IPS-15b (cell line): ENCODE results near the gene ZNF800.

ENCODE experiments used
- H3K27me3 ChIP-seq: one replicate; pipeline ENCODE4 v1.6.1; 2013; ENCODE audit warnings: low read length; ENCODE audit not compliant: control insufficient read depth, insufficient read depth
- H3K36me3 ChIP-seq: one replicate; pipeline ENCODE4 v1.6.1; 2013; ENCODE audit warnings: low read length; ENCODE audit not compliant: control insufficient read depth, insufficient read depth
- H3K4me1 ChIP-seq: one replicate; pipeline ENCODE4 v1.6.1; 2013; ENCODE audit warnings: mild to moderate bottlenecking, low read length; ENCODE audit not compliant: control insufficient read depth, insufficient read depth
- H3K4me3 ChIP-seq: one replicate; pipeline ENCODE4 v1.5.1; 2013; ENCODE audit warnings: low read depth, low read length
- H3K9ac ChIP-seq: one replicate; pipeline ENCODE4 v1.6.1; 2013; ENCODE audit warnings: low read depth, mild to moderate bottlenecking, low read length
- H3K9me3 ChIP-seq: one replicate; pipeline ENCODE4 v1.6.1; 2013; ENCODE audit warnings: mild to moderate bottlenecking, low read length; ENCODE audit not compliant: control insufficient read depth, insufficient read depth

The ZNF800 gene

GRCh38 chr7:127387974-127388373 lies 4.5 kb downstream of the ZNF800 start:
- Histone ChIP-seq H3K4me1 (peaks cover 6% of the 10 kb centered on the region), H3K27me3 (peaks cover 17% of the 10 kb centered on the region), H3K9ac (no peak overlapping the region), H3K9me3 (no peaks in the 10 kb centered on the region), H3K36me3 (no peaks in the 10 kb centered on the region), H3K4me3 (no peak overlapping the region)

DNA sequence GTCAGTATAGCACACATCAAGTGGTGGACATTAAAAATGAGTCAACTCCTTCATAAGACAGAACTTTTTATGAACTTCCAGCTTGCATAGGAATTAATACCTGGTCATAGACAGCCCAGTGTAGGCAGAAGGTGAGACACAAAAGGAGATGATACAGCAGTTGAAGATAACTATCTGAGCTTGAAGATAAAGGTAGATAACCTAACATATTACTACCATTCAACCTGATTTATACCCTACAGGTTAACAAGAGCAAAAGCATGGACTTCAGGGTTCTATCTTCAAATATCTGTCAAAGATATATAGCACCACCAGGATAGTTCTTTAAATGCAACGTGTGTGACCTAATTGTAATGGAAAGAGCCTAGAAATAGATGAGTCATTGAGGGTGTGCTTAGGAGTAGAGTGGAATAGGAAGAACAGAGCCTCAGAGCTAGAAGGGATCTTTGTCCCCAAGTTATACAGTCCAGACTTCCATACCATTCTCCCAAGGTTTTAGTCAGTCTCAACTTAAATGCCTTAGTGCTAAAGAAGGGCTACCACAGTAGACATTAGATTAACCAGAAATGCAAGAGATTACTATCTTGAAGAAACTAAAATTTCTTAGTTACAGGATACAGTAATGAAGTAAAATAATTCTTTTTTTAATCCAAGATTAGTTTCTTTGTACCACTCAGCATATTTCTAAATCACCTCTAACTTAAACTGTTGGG lies 9.2 kb downstream of the ZNF800 start:
- Histone ChIP-seq H3K9me3 (no peaks in the 10 kb centered on the region), H3K27me3 (no peaks in the 10 kb centered on the region), H3K36me3 (no peaks in the 10 kb centered on the region), H3K4me3 (no peak overlapping the region), H3K9ac (no peak overlapping the region), H3K4me1 (peaks cover 6% of the 10 kb centered on the region)

- Histone ChIP-seq H3K27me3 (no peaks in the 10 kb centered on the region), H3K4me3 (no peak overlapping the region), H3K9ac (no peak overlapping the region), H3K4me1 (peaks cover 6% of the 10 kb centered on the region), H3K36me3 (no peaks in the 10 kb centered on the region), H3K9me3 (no peaks in the 10 kb centered on the region)
Observed at GRCh38 chr7:127382301-127383085, 10.0 kb downstream of the ZNF800 start.

DNA sequence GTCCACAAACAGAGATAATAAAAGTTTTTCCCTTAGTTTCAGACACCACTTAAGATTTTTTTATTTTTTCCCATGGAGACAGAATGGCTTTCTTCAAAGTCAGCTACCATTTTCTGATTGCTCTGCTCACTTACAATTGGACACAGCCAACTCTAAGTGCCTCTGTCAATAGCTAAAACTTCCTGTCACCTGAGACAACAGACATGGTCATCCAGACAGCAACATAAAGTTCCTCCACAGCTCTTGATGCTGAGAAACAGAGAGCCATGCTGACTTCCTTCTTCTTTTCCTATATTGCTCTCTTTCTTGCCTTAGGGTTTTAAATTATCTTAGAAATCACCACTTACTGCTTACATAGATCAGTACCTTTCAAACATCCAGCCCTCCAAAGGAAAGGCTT lies 12.0 kb downstream of the ZNF800 start:
- H3K9me3 ChIP-seq, result no peaks in the 10 kb centered on the region
- H3K4me1 ChIP-seq, result peaks cover 6% of the 10 kb centered on the region
- H3K36me3 ChIP-seq, result no peaks in the 10 kb centered on the region

DNA sequence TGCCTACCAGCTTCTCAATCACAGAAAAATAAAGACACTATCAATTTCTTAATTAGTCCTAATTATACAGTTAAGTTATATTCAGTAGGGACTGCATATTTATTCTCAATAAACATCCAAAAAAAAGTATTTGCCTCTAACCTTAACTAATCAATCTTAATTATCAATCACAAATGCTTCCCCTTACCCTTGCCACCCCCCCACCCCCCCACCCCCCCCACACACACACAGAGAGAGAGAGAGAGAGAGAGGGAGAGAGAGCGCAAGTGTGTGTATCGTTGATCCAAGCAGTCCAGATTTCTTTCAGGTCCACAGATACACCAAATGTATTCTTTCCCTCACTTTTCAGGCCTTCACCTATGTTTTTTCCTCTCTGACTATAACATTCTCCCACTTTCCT lies 12.9 kb downstream of the ZNF800 start:
- no peaks in the 10 kb centered on the region for H3K36me3 ChIP-seq
- no peak overlapping the region for H3K9ac ChIP-seq
- no peak overlapping the region for H3K4me3 ChIP-seq
- H3K9me3 ChIP-seq, result no peaks in the 10 kb centered on the region
- H3K27me3 ChIP-seq, result no peaks in the 10 kb centered on the region
- peaks cover 6% of the 10 kb centered on the region for H3K4me1 ChIP-seq

More for the DNA sequence above, 12.0 kb downstream of the ZNF800 start:
- Histone ChIP-seq H3K27me3 (no peaks in the 10 kb centered on the region), H3K9ac (no peak overlapping the region), H3K4me3 (no peak overlapping the region)

- Histone ChIP-seq H3K9me3 (no peaks in the 10 kb centered on the region), H3K4me3 (no peak overlapping the region), H3K4me1 (peaks cover 6% of the 10 kb centered on the region), H3K9ac (no peak overlapping the region), H3K36me3 (no peaks in the 10 kb centered on the region), H3K27me3 (no peaks in the 10 kb centered on the region)
Observed at GRCh38 chr7:127378537-127378936, 14.0 kb downstream of the ZNF800 start.

- H3K4me3 ChIP-seq, result no peak overlapping the region
- no peak overlapping the region for H3K9ac ChIP-seq
- no peaks in the 10 kb centered on the region for H3K4me1 ChIP-seq
- no peaks in the 10 kb centered on the region for H3K36me3 ChIP-seq
- H3K9me3 ChIP-seq, result no peaks in the 10 kb centered on the region
- no peaks in the 10 kb centered on the region for H3K27me3 ChIP-seq
Observed at GRCh38 chr7:127377425-127377824, 15.1 kb downstream of the ZNF800 start.

GRCh38 chr7:127375631-127376030 lies 16.9 kb downstream of the ZNF800 start:
- Histone ChIP-seq H3K9me3 (no peaks in the 10 kb centered on the region), H3K4me1 (no peaks in the 10 kb centered on the region), H3K36me3 (no peaks in the 10 kb centered on the region), H3K4me3 (no peak overlapping the region), H3K27me3 (no peaks in the 10 kb centered on the region), H3K9ac (no peak overlapping the region)

DNA sequence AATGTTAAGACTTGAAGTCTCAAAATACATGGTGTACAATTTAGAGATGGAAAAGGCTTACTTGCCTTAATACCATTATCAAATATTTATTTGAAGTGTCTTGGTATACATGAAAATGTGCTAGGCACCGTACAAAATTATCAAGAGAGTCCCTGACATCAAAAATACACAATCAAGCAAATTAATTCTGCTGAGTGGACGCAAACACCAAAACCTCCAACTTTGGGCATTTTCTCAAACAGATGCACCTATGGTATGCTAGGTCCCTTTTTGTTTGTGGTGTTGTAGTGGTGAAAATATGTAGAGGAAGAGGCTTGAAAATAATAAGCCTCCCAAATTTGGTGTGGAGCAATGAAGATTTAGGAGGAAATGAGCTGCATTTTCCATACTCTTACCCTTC lies 24.8 kb downstream of the ZNF800 start:
- H3K9me3 ChIP-seq, result no peaks in the 10 kb centered on the region
- no peak overlapping the region for H3K9ac ChIP-seq
- H3K27me3 ChIP-seq, result no peaks in the 10 kb centered on the region
- H3K4me1 ChIP-seq, result no peaks in the 10 kb centered on the region
- H3K36me3 ChIP-seq, result no peaks in the 10 kb centered on the region
- no peak overlapping the region for H3K4me3 ChIP-seq

GRCh38 chr7:127366680-127367079 lies 25.8 kb downstream of the ZNF800 start:
- no peaks in the 10 kb centered on the region for H3K9me3 ChIP-seq
- no peak overlapping the region for H3K9ac ChIP-seq
- H3K27me3 ChIP-seq, result no peaks in the 10 kb centered on the region
- no peaks in the 10 kb centered on the region for H3K36me3 ChIP-seq
- H3K4me1 ChIP-seq, result no peaks in the 10 kb centered on the region
- H3K4me3 ChIP-seq, result no peak overlapping the region

DNA sequence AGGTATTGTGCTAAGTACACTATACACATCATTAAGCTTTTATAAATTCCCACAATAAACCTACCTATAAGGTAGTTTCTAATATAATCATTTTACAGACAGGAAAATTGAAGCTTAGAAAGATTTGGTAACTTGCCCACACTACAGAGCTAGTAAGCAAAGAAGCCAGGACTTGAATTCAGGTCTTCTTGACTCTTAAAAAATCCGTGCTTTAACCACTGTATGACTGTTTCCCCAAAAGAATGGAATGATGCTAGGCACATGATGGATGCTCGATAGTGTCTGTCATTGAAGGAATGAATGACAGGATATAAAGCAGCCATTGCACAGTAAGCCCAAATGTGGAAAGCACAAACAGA lies 26.6 kb downstream of the ZNF800 start:
- no peak overlapping the region for H3K9ac ChIP-seq
- no peaks in the 10 kb centered on the region for H3K4me1 ChIP-seq
- no peak overlapping the region for H3K4me3 ChIP-seq
- no peaks in the 10 kb centered on the region for H3K36me3 ChIP-seq
- H3K9me3 ChIP-seq, result no peaks in the 10 kb centered on the region
- H3K27me3 ChIP-seq, result no peaks in the 10 kb centered on the region
